ENCODE results near the gene RABEP1.
"Not testable (repeated sequence)": the region's sequence is repeated elsewhere in the genome, so short reads cannot be mapped to it uniquely, and the experiment has no call there.

Gene RABEP1, protein sequence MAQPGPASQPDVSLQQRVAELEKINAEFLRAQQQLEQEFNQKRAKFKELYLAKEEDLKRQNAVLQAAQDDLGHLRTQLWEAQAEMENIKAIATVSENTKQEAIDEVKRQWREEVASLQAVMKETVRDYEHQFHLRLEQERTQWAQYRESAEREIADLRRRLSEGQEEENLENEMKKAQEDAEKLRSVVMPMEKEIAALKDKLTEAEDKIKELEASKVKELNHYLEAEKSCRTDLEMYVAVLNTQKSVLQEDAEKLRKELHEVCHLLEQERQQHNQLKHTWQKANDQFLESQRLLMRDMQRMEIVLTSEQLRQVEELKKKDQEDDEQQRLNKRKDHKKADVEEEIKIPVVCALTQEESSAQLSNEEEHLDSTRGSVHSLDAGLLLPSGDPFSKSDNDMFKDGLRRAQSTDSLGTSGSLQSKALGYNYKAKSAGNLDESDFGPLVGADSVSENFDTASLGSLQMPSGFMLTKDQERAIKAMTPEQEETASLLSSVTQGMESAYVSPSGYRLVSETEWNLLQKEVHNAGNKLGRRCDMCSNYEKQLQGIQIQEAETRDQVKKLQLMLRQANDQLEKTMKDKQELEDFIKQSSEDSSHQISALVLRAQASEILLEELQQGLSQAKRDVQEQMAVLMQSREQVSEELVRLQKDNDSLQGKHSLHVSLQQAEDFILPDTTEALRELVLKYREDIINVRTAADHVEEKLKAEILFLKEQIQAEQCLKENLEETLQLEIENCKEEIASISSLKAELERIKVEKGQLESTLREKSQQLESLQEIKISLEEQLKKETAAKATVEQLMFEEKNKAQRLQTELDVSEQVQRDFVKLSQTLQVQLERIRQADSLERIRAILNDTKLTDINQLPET

DNA sequence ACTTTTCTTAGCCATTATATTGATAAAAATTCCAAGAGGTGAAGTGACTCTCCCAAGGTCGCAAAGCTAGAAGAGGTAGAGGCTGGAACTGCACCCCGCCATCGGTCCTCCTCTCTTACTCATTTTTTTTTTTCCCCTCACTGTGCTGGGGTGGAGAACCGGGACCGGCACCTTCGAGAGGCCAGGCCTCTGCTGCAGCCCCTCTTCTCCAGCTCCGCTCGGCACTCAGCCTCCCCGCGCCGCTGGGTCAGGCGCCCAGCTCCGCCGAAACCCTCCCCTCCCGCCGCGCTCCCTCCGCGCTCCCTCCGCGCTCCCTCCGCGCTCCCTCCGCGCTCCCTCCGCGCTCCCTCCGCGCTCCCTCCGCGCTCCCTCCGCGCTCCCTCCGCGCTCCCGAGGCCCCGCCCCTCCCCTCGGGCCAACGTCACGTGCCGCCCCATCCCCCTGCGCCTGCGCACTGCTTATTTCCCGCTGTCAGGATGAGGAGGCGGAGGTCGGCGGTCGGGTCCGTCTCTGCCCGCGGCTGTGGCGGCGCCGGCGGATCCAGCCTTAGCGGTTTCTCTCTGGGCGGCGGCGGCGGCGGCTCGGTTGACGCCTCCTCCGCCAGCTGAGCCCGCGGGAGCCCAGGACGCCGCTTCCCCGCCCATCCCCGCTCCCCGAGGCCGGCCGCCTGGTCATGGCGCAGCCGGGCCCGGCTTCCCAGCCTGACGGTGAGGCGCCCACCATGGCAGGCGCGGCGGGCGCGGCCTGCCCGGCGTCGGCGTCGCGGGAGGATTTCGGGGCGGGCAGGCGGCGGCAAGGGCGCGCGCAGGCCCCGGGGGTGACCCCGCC, at the start of gene RABEP1:
Gene RABEP1 (plus strand): TSS at position 471 of the 828 bp plus-strand sequence. CDS start 203 bp downstream, at position 674.
- DNase-seq = peak; percentile 95 to 96

DNA sequence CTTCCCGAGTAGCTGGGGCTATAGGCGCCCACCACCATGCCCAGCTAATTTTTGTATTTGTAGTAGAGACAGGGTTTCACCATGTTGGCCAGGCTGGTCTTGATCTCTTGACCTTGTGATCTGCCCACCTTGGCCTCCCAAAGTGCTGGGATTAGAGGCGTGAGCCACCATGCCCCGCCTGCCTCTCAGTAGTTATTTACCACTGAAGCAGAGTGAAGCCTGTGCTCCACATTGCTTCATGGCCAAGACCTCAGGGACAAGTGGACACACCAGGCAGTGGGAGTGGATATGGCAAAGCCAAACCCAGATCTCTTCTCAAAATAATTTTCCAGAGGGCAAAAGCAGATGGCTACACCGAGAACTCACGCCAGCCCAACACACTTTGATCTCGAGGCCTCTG, 48.6 kb upstream of the RABEP1 start:
- not testable (repeated sequence) for DNase-seq

DNA sequence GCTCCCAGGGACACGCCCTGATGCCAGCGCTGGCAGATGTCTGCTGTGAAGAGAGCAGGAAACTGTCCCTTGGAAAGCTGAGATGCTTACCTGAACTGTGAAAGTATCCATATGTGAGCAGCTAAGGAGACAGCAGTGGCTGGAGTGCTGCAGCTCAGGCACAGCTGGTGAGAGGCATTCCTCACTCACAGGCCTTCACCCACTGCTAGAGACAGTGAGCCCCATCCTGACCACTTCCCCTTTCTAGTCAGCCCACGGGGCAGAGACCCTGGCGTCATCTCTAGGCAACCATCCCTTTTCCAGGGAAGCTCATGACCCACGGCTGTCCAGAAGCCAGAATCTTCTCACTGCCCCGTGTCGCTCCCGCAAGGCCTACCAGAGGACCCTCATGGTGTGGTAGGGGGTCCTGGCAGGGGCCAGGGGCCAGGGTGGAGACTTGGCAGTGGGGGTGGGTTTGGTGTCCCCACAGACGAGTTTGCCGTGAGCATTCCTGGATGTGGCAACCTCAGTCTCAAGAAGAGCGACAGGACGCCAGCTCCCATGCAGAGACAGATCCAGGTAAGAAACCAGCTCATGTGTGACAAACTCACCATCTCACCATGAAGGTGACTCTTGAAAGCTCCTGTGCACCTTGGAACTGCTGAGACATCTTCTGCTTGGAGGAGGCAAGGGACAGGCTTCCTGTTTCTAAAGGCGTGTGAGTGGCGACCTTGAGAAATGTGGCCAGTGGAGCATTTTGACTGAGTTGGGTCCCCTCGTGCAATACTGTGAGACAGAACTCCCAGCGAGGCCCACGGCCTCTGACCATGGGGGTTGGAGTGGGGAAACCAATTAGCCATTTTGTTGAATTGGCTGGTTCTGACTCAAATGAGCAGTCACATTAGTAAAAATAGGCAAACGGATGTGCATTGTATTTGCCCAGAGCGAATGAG, 47.2 kb upstream of the RABEP1 start, which contains the start of gene SCIMP:
Gene SCIMP (minus strand): TSS at position 216 of the 932 bp plus-strand sequence. CDS start 105 bp downstream, at position 111.
- no peak for DNase-seq

DNA sequence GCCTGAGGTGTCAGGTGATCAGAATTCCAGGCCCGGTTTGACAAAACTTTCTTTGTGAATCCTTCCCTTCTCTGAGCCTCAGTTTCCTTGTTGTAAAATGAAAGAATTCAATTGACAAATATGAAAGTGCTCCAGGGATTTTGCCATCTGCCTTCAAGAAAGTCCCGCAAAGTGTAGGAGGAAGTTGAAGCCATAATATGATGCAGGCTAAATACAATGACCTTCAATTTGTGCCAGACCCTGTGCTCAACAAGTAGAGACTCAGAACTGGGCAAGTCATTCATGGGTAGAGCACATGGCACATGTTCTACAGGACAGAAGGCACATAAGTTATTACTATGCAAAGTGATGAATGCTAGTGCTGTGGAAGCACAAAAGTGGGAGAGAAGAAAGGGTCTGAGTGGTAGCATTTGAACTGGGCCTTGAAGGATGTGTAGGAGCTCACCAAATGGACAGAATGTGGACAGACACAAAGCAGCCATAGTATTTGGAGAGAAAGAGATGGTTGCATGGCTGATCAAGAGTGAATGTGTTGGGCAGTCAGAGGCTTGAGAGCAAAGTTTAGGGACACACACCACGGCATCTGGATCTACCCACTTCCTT, 45.0 kb upstream of the RABEP1 start:
- DNase-seq = no peak

DNA sequence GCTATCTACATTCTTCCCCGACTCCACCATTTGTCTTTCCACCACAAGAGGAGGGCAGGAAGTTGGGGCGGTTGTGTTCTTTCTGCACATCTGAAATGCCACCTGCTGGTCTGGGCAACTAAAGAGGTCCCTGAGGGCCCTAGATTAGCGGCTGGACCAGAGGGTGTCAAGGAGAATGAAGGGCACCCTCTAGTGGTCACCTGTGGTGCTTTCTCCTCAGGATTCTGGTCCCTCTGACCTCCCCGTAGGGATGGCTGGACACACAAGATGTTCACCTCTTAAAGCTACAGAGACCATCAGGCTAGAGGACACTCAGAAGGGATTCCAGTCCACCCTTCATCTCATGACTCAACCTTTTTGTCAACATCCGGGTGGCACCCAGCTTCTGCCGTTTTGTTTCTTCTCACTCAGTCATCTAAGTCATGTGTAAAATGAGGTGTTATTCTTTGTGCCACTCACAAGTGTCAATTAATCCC, 44.5 kb upstream of the RABEP1 start:
- DNase-seq = peak; percentile 5 to 16

DNA sequence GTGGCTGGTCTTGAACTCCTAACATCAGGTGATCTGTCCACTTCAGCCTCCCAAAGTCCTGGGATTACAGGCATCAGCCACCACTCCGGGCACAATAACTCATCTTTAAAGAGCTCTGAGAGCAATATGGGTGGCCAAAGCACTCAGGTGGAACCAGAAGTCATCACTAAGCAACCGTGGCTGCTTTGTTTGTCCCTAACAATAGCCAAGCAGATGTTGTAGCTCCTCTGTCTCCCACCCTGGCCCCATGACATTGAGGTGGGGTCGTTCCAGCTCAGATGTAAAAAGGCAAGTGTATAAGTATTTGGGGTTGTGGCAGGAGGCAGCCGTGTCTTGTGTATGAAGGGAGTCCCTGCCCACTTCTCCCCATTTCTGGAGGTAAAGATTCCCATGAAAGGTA, 43.8 kb upstream of the RABEP1 start:
- no peak for DNase-seq

DNA sequence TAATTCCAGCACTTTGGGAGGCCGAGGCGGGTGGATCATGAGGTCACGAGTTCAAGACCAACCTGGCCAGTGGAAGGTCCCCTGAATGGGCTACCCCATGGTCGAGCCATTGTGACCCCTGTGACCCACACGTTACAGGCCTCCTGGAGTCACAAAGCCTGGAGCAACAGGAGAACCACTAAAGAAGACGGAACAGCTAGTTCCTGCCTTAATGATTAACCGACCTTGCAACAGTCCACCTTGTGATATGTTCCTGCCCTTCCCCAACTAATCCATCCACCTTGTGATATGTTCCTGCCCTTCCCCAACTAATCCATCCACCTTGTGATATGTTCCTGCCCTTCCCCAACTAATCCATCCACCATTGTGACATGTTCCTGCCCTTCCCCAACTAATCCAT, 42.3 kb upstream of the RABEP1 start:
- DNase-seq = not testable (repeated sequence)

DNA sequence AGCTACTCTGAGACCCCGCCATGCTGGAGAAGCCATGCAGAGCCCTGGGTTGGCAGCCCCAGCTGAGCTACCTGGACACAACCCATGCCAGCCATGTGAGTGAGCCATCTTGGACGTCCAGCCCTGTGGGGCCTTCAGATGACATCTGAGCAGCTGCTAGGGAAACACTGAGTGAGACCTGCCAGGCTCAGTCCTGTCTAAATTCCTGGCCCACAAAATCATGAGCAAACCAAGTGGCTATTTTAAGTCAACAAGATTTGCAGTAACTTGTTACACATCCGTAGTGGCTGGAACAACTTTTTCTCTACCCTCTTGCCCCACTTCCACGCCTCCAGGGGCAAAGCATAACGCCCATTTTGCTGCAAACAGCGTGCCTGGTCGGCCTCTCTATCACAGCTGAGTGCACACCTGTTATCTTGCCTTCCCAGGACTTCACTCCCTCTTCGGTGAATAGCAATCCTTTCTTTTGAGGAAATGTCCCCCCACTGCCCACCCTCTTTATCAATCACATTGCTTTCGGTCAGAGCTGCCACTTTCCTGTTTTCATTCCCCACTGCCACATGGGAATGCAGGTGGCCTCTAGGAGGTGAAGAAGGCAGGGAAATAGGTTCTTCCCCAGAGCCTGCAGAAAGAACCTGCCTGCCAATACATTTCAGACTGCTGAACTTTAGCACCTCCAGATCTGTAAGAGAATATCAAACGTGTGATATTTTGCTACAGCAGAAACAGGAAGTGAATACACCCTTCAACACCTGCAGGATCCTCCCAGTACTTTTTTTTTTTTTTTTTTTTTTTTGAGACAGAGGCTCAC, 40.0 kb upstream of the RABEP1 start:
- no peak for DNase-seq

DNA sequence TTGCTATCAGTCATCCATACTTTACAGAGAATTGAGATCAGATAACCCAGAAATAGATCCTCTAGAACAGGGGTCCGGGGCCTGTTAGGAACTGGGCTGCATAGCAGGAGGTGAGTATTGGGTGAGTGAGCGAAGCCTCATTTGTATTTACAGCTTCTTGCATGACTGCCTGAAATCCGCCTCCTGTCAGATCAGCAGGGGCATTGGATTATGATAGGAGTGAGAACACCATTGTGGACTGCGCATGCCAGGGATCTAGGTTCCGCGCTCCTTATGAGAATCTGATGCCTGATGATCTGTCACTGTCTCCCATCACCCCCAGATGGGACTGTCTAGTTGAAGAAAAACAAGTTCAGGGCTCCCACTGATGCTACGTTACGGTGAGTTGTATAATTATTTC, 34.5 kb upstream of the RABEP1 start:
- no peak for DNase-seq

DNA sequence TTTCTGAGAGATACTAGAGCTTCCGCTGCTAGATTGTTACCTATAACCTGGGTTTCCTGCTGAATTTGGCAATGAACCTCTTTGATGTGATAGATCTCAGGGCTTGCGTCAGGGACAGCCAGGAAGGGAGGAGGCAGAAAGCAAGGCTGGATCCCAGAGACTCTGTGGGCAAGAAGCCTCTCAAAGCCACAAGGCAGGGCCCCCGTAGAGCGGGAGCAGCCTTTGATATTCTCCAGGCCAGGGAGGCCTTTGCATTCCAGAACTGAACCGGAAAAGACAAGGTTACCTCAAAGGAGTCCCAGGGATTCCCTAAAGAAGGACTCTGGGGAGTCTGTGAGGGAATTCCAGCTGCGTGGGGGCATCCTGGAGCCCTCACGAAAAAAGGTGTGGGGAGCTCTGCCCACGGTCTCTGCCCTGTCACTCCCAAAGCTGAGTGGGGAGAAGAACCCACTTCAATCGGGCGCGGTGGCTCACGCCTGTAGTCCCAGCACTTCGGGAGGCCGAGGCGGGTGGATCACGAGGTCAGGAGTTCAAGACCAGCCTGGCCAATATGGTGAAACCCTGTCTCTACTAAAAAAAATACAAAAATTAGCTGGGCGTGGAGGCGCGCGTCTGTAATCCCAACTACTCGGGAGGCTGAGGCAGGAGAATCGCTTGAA, 33.1 kb upstream of the RABEP1 start:
- no peak for DNase-seq

DNA sequence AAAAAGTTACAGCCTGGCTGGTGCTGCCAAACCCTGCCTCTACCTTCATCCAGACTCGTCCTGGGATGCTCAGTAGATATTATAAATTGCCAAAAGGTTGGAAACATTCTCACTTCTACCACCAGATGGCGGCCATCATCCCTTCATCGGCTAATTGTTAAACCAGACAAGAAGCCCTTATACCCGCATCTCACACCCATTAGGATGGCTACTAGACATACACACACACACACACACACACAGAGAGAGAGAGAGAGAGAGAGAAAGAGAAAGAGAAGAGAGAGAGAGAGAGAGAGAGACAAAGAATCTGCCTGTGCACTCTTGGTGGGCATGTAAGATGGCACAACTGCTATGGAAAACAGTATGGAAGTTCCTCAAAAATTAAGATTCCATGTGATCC, 32.5 kb upstream of the RABEP1 start:
- DNase-seq = peak; percentile 58 to 67

DNA sequence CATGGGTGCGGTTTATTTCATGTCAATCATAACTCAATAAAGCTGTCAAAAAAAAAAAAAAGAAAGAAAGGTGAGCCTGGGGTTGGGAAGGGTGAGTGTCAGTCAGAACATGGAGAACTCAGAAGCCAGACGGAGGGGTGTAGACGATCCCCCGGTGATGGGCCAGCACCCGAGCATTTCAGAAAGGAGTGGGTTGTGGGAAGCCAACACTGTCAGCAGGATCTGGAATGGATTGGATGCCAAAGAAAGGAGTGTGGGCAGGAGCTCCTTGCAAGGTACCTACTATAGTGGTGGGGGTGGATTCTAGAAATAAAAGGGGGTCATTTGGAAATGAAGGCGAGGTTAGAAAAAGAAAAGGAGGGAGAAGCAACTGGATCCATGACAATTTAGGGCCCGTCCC, 27.7 kb upstream of the RABEP1 start:
- DNase-seq = no peak

DNA sequence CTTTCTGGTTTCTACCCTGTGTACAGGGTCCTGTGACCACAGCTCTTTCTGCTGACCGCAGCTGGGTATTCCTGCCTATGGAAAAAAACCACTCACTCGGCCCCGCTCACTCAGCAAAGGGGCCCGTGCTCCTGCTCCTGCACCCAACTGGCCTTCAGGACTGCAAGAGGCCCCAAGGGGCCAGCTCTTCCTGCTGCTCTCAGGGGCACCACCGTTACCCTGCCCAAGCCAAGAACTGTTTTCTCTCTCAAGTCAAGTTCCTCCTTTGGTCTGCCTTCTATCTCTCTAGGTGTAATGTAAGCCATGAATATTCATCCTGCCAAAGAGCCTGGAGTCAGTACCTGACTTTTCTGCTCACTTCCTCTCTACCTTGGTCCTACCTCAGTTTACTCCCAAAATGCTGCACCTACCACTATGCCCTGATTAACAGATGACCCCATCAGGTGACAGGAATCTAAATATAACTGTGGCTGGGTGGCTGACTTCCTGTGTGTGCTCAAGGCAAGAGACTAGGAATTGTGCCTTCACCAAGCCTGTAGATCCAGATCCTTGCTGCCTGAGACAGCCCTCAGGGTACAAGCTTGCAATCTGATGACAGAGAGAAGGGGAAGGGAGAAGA, 27.1 kb upstream of the RABEP1 start:
- no peak for DNase-seq

DNA sequence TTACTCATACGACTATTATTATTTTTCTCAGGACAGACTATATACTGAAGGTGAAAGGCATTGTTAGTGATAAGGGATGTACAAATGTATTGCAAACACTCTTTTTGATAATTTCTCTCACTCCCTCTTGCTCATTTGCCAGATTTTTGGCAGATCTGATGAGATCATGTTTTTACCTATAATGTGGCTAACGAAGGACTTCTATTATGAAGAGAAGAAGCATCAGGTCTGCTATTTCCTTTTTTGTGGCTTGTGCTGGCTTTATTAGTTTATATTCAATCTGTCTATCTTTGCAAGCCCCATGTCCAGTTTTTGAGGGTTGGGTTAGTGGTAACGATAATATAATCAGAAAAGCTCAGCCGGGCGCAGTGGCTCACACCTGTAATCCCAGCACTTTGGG, 25.0 kb upstream of the RABEP1 start:
- no peak for DNase-seq

DNA sequence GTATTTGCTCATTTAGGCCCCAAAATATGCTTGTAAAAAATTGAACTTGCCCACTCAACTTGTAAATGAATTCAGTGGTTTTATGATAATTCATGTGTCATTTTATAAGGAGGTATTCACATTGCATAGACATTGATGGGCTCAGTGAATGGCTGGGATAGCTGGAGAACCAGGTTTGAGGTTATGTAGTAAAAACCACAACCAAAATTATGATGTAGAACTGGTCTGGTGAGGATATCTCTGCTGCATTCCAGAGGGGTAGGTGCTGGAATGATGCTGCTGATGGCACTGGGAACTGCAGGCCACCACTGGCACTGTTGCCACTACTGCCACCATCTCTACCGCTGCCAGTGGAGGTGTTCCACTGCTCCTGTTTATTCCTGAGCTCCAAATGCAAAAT, 21.5 kb upstream of the RABEP1 start:
- no peak for DNase-seq

DNA sequence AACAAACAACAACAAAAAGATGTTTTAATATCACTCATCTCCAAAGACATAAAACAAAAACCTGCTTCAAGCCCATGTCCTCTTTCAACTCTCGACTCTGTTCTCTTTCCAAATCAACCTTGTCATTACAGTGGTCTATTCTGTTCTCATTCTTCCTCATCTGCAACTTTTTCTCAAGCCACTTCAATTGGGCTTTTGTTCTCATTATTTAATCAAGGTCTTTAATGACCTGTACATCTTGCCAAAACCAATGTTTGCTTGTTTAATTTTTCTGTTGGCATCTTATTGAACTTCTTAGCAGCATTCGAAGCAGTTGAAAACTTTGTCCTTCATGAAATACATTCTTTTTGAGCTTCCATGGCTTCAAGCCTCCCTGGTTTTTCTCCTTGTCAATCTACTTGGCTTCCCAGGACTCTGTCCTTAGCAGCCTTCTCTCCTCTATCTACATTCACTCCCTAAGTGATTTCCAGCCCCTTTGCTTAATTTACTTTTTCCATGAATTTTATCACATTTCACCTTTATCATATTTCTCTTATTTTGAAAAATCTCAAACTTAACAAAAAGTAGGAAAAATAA, 19.6 kb upstream of the RABEP1 start:
- DNase-seq = no peak

DNA sequence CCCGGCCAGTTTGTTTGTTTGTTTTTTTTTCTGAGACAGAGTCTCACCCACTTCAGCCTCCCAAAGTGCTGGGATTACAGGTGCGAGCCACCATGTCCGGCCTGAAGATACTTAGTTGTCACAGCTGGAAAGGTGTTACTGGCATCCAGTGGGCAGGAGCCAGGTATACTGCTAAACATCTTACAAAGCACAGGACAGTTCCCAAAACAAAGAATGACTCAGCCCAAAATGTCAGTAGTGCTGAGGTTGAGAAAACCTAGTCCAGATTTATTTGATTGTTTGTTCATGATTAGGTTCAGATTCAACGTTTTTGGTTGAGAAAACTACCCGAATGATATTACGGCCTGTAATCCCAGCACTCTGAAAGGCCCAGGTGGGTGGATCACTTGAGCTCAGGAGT, 18.6 kb upstream of the RABEP1 start:
- DNase-seq = no peak

DNA sequence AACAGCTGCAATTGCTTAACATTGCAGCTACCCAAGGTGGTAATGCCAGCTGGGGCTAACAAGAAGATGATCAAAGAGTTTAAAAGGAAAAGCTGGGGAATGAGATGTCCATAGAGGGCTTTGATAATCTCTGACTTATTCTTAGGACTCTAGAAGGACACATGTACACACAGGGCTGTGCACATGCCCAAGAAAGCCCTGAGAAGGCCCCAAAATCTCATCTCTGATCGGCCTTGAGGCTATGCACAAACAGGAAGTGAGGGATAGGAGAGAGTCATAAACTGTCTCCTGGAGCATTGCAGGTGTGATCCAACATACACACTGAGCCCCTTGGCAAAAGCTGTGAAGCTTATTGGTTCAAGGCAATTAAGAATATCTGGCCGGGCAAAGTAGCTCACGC, 17.2 kb upstream of the RABEP1 start:
- DNase-seq = no peak

Data from activated CD4-positive, alpha-beta T cell treated with anti-CD3 and anti-CD28 coated beads for 4 hours (primary cell).